GM19372 (cell line): ENCODE results near the gene UPF1.
"Not testable (repeated sequence)": the region's sequence is repeated elsewhere in the genome, so short reads cannot be mapped to it uniquely, and the experiment has no call there.

Experiments used
- ATAC-seq: cut with Tn5 transposase; IDR thresholded peaks from one replicate; pipeline ENCODE4 v1.9.1; 2021; ENCODE audit warnings: mild to moderate bottlenecking, low read depth, moderate library complexity; ENCODE audit not compliant: unreplicated experiment

UPF1 gene

DNA sequence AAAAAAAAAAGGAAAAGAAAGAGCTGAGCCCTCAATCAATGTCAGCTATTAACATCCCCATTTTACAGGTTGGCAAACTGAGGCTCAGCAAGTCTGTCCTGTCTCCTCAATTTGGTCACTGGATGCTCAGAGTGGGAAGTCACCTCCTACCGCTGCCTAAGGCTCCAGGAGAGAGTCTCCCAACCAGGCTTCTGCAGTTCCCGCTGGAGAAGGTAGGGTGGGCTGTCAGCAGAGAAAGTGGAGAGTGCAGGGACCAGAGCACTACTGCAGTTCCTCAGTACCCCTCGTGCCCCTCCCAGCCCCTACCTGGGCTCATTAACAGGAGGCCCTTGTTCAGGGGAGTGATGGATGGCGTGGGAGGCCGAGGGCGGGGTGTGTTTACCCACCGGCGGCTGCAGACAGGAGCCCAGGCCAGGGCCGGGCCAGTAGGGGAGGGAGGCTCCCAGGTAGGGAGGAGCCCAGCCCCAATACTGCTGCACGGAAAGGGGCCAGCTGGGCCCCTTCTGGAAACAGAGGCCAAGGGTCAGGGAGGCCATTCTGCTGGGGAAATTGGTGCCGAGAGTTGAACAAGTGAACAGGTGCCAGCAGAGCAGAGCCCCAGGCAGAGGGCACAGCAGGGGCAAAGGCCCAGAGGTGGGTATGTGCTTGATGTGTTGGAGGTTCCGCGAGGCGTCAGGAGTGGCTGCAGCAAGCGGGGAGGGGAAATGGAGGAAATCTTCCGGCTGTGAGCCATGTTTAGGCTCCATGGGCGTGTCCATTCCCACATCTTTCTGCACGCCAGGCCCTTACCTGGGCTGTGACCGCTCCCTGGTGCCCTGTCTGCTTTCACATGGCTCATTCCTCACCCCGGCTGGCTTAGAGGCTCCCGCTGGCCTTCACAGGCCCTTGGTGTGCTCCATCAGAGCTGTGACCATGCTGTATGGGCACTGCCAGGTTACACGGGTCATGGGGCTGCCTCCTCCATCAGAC is 33.1 kb upstream of the UPF1 start:
- no peak for ATAC-seq

DNA sequence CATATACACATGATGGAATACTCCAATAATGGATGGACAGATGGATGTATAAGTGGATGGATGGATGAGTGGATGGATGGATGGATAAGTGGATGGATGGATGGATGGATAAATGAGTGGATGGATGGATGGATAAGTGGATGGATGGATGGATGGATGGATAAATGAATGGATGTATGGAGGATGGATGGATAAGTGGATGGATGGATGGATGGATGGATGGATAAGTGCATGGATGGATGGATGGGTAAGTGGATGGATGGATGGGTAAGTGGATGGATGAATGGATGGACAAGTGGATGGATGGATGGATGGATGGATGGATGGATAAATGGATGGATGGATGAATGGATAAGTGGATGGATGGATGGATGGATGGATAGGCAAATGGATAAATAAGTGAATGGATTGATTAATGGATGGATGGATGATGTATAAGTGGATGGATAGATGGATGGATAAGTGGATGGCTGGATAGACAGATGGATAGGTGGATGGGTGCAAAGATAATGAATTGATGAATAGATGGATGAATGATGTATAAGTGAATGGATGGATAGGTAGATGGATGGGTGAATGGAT is 32.3 kb upstream of the UPF1 start:
- ATAC-seq, result no peak

DNA sequence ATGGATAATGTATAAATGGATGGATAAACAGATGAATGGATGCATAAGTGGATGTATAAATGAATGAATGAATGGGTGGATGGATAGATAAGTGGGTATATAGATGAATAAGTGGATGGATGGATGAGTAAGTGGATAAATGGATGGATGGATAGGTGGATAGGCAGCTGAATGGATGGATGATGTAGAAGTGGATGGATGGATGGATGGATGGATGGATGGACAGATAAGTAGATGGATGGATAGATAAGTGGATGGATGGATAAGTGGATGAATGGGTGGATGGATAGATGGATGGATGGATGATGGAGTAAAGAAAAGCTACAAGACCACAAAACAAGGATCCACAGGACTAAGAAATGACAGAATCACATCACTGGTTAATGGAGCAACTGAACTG is 31.7 kb upstream of the UPF1 start:
- no peak for ATAC-seq

DNA sequence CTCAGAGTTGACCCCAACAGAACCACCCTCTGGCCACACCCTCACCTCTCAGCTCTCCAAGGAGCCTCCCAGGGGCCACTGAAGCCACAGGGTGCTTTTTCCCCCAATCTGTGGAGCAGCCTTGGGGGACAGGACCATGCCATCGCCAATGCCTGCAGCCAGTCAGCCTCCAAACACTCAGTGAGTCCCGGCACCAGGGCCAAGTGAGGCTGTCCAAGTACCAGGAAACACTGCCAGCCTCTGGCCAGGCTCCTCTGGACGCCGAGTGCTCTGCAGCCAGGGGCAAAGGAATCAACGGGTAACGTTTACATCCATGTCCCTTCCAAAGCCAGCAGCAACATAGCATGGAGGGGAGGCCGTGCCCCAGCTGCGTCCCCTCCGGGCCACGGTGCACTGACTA is 31.1 kb upstream of the UPF1 start:
- ATAC-seq, result no peak

DNA sequence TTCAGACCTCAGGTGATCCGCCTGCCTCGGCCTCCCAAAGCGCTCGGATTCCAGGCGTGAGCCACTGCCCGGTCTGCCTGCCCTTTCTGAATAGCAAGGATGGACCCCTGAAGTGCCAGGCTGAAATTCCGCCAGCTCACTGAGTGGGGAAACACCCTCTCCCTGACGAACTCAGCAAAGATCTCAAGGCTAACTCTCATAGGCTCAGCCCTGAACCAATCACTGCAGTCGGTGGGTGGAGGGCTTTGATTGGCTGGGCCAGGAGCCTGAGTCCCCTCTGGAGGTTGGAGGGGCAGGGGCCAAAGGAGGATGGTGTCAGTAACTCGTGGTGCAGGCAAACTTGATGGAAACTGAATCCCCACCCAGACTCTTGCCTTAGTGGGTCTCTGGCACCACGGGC is 29.4 kb upstream of the UPF1 start:
- no peak for ATAC-seq

DNA sequence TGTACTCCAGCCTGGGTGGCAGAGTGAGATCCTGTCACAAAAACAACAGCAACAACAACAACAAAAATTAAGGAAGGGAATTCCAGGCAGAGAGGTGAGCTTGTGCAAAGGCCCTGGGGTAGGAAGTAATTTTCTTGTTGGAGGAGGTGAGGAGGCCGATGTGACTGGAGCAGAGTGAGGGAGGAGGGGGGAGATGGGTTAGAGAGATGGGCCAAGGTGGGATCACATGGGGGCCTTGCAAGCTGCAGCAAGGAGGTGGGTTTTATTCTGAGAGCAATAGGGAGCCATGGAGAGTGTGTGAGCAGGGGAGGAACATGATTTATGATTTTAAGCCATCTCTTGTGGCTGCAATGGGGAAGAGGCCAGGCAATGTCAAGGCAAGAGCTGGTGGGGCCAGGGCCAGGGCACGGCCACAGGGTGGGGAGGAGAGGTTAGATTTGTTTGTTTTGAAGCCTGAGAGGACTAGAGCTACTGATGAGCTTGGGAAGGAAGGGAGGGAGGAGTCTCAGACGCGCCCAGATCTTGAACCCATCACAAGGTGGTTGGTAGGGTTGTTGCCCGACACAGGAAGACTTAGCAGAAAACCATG is 28.1 kb upstream of the UPF1 start:
- no peak for ATAC-seq

DNA sequence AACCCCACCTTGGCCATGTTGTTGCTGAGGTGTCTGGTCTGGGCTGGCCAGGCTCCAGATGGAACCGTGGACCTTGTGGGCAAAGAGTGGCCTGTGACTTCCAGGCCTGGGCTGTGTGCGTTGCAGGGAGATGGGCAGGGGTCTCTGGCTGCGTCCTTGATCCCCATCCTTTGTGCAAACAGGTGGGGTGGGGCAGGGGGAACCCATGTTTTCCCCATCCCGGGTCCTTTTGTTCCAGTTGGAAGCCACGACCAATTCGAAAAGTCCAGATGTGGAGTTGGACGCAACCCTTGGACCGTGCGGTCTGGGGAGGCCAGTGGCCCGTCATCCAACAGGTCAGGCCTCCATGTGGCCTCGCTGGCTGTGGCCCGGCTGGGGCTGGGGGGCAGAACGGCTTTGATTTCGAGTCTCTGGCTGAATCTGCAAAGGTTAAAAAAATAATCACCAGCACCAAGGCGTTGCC is 27.6 kb upstream of the UPF1 start:
- no peak for ATAC-seq

DNA sequence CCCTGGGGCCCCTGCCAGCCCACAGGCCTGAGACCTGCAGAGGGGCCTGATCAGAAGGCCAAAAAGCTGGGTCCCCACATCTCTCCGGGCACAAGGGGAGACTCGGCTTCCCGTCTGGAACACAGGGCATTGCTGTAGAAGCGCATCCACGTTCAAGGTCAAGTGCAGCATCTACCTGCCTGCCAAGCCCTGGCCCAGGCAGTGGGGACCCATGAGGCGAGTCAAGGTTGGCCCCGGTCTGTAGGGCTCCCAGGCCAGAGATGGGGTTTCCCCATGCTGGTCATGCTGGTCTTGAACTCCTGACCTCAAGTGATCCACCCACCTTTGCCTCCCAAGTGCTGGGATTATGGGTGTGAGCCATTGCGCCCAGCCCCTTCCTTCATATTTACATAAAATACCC is 27.1 kb upstream of the UPF1 start:
- no peak for ATAC-seq

DNA sequence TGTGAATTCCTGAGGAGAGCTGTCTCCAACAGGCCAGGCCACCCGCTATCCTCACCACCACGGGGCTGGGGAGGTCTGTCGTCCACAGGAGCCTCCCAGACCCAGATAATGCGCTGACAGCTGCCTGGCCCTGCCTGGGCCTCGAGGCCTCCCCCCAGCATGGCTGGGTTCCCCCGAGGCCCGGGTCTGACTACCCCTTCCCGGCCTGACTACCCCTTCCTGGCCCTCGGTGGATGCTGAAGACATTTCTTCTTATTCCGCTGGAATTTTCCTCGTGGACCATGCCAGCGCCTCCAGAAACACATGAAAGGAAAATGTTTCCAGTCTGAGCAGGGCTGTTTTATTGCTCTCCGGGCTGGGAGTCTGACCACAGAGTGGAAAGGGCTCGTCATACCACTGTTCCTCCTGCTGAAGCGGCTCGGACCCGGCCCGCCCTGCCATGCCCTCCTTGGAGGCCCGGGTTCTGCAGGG is 23.9 kb upstream of the UPF1 start:
- no peak for ATAC-seq

DNA sequence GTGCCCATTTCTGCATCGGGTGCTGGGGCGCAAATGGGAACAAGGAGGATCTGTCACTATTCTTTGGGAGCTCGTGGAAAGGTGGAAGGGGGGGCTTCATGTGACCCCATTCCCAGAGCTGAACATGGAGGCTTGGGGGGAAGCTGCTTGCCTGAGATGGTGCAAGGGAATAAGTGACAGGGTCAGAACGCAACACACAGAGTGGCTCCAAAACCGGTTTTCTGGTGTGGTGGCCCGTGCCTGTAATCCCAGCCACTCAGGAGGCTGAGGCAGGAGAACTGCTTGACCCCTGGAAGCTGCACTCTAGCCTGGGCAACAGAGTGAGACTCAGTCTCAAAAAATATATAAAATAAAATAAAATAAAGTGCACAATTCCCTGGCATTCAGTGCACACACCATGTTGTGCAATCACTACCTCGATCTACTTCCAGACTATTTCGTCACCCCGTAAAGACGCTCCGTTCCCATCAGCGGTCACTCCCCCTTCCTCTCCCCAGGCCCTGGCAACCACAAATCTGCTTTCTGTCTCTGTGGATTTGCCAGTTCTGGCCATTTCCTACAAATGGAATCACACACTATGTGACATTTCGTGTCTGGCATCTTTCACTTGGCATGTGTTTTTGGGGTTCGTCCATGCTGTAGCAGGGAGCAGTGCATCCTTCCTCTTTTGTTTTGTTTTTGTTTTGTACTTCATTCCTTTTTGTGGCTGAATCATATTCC is 22.4 kb upstream of the UPF1 start:
- ATAC-seq, result no peak

DNA sequence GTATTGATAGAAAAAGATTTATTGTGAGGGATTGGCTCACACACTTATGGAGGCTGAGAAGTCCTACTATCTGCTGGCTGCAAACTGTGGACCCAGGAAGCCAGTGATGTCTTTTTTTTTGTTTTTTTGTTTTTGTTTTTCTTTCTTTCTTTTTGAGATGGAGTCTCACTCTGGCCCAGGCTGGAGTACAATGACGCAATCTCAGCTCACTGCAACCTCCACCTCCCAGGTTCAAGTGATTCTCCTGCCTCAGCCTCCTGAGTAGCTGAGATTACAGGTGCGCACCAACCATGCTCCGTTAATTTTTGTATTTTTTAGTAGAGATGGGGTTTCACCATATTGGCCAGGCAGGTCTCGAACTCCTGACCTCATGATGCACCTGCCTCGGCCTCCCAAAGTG is 20.1 kb upstream of the UPF1 start:
- ATAC-seq, result not testable (repeated sequence)

DNA sequence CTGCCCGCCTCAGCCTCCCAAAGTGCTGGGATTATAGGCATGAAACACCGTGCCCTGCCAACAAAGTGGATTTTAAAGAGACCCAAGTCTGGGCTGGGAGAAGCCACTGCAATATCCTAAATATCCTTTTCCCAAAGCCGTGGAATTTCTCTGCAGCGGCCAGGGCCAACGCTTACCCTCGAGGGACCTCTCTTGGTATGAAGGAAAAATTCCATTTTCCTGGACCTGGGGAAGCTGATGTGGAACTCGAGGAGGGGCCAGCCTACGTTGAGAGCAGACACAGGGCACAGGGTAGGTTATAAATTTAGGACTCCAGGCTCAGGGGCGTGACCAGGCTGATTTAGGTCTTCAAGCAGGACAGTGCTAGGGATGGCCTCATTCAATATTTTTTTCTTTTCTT is 17.7 kb upstream of the UPF1 start:
- no peak for ATAC-seq

DNA sequence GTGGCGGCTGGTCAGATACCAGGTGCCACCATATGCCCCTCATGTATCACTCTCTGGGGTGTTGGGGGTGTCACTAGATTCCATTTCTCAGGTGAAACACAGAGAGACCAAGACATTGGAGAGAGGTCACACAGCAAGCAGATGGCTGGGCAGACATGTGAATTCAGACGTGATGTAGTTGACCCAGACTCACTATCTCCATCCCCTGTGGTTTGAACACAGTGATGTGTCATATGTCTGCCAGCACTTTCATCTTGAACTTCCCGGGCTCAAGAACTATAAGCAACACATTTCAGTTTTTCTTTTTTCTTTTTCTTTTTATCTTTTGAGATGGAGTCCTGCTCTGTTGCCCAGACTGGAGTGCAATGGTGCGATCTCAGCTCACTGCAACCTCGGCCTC is 16.1 kb upstream of the UPF1 start:
- no peak for ATAC-seq

DNA sequence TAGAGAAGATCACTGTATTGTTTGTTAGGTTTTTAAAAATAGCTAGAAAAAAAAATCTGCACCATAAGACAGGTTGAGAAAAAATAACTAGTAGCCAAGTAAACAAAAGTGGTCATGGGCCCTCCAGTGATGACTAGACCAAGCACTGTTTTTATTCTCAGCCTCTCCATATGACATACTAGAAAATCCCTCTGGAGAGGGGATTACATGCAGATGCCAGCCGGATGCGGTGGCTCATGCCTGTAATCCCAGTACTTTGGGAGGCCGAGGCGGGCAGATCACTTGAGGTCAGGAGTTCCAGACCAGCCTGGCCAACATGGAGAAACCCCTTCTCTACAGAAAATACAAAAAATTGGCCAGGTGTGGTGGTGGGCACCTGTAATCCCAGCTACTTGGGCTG is 15.1 kb upstream of the UPF1 start:
- ATAC-seq, result not testable (repeated sequence)

DNA sequence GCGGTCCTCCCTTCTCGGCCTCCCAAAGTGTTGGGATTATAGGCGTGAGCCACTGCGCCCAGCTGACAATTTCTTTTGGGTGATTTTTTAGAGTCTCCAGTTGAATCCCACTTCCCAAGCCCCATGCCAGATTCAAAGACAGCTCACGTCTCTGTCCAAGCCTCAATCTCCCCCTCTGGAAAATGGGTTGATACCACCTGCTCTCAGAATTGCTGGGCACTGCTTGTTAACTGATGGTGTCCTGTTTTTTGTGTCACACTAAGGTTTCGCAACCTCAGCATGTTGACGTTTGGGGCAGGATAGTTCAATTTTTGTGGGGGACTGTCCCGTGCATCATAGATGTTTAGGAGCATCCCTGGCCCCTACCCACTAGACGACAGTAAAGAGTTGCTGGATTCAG is 14.2 kb upstream of the UPF1 start:
- ATAC-seq, result no peak

DNA sequence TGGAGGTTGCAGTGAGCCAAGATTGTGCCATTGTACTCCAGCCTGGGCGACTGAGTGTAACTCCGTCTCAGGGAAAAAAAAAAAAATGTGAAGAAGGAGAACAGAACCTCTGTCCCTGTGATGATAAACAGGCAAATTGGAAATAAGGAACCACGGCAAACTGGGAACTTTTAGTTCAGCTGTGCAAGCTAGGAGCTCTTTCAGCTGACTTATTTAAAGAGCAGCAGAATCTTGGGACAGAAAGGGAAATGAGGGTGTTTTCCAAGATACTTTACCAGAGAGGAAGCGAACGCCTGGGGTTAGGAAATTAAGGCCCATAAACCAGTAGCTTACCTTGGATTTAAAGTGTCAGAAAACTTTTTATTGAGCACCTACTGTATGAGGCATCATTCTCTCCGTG is 3.0 kb upstream of the UPF1 start:
- no peak for ATAC-seq

DNA sequence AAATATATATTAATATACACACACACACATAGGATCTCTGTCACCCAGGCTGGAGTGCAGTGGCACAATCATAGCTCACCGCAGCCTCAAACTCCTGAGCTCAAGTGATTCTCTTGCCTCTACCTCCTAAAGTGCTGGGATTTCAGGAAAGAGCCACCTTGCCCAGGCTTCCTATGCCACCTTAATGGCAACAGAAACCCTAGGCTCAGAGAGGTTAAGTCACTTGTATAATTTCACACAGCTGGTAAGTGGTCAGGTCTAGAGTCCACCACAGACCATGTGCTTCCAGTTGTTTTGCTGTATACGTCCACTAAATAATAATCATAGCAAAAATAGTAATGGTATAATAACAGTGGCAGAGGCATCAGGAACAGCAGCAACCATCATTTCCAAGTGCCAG is 1.3 kb upstream of the UPF1 start:
- ATAC-seq, result no peak

DNA sequence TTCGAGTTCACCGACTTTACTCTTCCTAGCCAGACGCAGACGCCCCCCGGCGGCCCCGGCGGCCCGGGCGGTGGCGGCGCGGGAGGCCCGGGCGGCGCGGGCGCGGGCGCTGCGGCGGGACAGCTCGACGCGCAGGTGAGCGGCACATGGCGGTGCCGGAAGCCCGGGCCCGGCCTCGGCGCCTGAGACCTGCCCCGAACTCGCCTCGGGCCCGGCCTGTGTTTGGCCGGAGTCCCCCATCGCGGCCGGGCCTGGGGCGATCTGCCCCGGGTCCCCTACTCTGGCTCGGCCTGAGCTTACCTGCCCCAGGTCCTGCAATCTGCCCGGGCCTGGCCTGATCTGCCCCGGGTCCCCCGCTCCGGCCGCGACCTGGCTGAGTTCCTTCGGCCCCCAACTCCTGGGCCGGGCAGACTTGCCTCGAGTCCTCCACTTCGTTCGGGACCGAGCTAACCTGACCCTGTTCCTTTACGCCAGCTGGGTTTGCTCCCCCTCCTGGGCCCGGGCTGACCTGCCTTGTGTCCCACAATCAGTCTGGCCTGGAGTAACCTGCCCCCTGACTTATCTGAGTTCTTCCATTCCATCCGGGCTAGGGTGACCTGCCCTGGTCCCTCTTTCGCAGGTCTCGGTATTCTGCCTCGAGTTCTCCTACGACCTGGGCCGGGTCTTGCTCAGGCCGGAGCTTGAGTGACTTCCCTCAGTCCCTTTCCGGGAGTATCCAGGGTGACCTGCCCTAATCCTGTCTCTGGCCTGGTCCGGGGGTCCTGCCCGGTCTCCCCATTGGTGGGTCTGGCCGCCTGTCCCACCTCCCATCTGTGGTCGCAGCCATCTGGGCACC is 764 bp downstream of the UPF1 start:
- ATAC-seq, result peak; percentile 28

DNA sequence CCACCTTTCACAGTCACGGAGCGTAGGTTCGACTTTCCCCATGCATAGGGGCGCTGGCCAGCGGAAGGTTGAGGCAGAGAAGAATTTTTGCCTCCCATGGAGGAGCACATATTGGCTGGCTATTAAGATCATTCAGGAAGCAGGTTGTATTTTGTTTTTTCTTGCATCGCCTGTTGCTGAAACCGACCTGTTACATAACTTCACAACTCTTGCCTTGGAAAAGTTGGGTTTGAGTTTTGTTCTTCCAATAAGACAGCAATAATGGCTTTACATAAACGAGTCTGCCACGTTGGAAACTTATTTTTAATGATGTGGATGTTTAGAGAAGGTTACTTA is 1.4 kb downstream of the UPF1 start:
- ATAC-seq, result no peak
